ENCODE measurements around the gene FOXR1.

FOXR1 gene

GRCh38 chr11:119029069-119029339 lies 57.4 kb downstream of the FOXR1 start:
- TF ChIP-seq CTCF (IDR thresholded peaks at IDR 0.05; ENCODE audit: low read depth, low read length), result no peak
- H3K4me3 ChIP-seq (ENCODE audit: low read depth, low read length), result no peak overlapping the region

DNA sequence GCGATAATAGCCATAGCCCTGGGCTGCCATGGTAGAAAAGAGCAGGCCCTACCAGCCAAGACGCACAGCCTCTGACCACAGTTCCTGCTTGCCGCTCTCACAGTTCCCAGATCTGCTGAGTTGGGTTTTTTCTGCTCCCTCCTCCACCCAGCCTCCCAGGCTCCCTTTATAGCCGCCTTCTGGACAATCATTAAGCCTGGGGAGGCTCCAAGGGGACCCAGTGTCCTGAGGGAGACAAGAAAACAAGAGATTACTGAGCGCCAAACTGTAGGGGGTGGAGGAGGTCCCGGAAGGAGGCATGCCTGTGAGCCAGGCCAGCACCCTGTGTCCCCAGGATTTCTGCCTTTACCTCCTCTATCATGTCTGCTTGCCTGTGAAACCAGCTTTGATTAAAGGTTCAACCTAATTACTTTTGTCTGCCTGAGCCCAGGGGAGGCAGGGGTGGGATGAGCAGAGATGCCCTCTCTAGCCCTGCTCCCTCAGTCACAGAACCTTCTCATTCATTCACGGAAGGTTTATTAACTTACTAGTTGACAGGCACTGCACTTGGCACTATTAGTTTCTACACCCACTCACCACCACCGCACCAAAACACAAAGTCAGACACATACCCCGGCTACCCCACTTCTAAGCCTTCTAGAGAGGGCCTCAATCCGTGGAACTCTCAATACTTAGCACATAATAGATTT lies 57.9 kb downstream of the FOXR1 start:
- H3K4me3 ChIP-seq (ENCODE audit: low read depth, low read length), result peak overlapping the region; percentile 67; the same call in 1 of the 2 replicates

GRCh38 chr11:119030029-119030328 lies 58.4 kb downstream of the FOXR1 start:
- TF ChIP-seq CTCF (IDR thresholded peaks at IDR 0.05; ENCODE audit: low read depth, low read length), result no peak
- H3K4me3 ChIP-seq (ENCODE audit: low read depth, low read length), result peak overlapping the region; percentile 67

More for the DNA sequence above, 57.9 kb downstream of the FOXR1 start:
- no peak for TF ChIP-seq CTCF (IDR thresholded peaks at IDR 0.05; ENCODE audit: low read depth, low read length)

GRCh38 chr11:119030329-119031047 lies 58.9 kb downstream of the FOXR1 start, which contains the start of gene SLC37A4:
Gene SLC37A4 (minus strand): TSS chr11:119030877.
- peak within 1 kb of the TSS; percentile 67 for H3K4me3 ChIP-seq (ENCODE audit: low read depth, low read length)
- TF ChIP-seq CTCF (IDR thresholded peaks at IDR 0.05; ENCODE audit: low read depth, low read length), result peak; percentile 84
